Astrocyte (in vitro differentiated cells and primary cell): ENCODE measurements around the gene CRIM1. TPM values are rescaled to one million over a fixed set of nuclear protein-coding genes. Genes with fewer than 3 reads are reported as not detected.

Source experiments
- DNase-seq: peaks from one replicate; pipeline ENCODE4 v3.0.0-alpha.2; 2010; ENCODE audit warnings: low read depth
- FAIRE-seq: peaks from 2 replicates; lab custom pipeline; 2011; peaks lifted over from hg19 to GRCh38; lab: Jason Lieb, UNC
- H2AFZ ChIP-seq: 2 replicates; pipeline ENCODE4 v1.6.0; 2012; ENCODE audit warnings: low read depth, low read length, inconsistent platforms
- H3K27ac ChIP-seq: 2 replicates; pipeline ENCODE4 v1.5.1; 2011; ENCODE audit warnings: low read depth, low read length, inconsistent platforms
- H3K27me3 ChIP-seq: 2 replicates; pipeline ENCODE4 v1.6.0; 2011; ENCODE audit warnings: low read length, inconsistent platforms; ENCODE audit not compliant: insufficient read depth
- H3K36me3 ChIP-seq: 2 replicates; pipeline ENCODE4 v1.5.1; 2011; ENCODE audit warnings: low read length, inconsistent platforms; ENCODE audit not compliant: insufficient read depth
- H3K4me1 ChIP-seq: 2 replicates; pipeline ENCODE4 v1.5.1; 2011; ENCODE audit warnings: low read length, inconsistent platforms; ENCODE audit not compliant: insufficient read depth
- H3K4me2 ChIP-seq: 2 replicates; pipeline ENCODE4 v1.6.0; 2012; ENCODE audit warnings: low read length, inconsistent platforms
- H3K4me3 ChIP-seq: 2 replicates; pipeline ENCODE4 v1.5.1; 2011; ENCODE audit warnings: low read depth, mild to moderate bottlenecking, low read length, inconsistent platforms; ENCODE audit not compliant: insufficient read depth
- H3K79me2 ChIP-seq: 2 replicates; pipeline ENCODE4 v1.6.0; 2012; ENCODE audit warnings: mild to moderate bottlenecking, low read length, inconsistent platforms; ENCODE audit not compliant: insufficient read depth
- H3K9ac ChIP-seq: 2 replicates; pipeline ENCODE4 v1.6.0; 2012; ENCODE audit warnings: mild to moderate bottlenecking, low read length, inconsistent platforms
- H3K9me3 ChIP-seq: 2 replicates; pipeline ENCODE4 v1.5.1; 2012; ENCODE audit warnings: low read depth, mild to moderate bottlenecking, low read length, inconsistent platforms; ENCODE audit not compliant: insufficient read depth
- H4K20me1 ChIP-seq: 2 replicates; pipeline ENCODE4 v1.6.0; 2012; ENCODE audit warnings: low read length, inconsistent platforms; ENCODE audit not compliant: insufficient read depth
- H3K27ac Mint-ChIP-seq: one replicate; pipeline ENCODE4 v1.8.0; 2021; ENCODE audit warnings: mild to moderate bottlenecking, mixed read lengths; ENCODE audit not compliant: unreplicated experiment
- H3K27me3 Mint-ChIP-seq: one replicate; pipeline ENCODE4 v1.8.0; 2021; ENCODE audit warnings: low read depth, mixed read lengths; ENCODE audit not compliant: unreplicated experiment
- H3K36me3 Mint-ChIP-seq: one replicate; pipeline ENCODE4 v1.8.0; 2021; ENCODE audit warnings: low read depth, mixed read lengths; ENCODE audit not compliant: unreplicated experiment
- H3K4me1 Mint-ChIP-seq: one replicate; pipeline ENCODE4 v1.8.0; 2021; ENCODE audit warnings: low read depth, mixed read lengths; ENCODE audit not compliant: unreplicated experiment
- H3K4me3 Mint-ChIP-seq: one replicate; pipeline ENCODE4 v1.8.0; 2021; ENCODE audit warnings: mild to moderate bottlenecking, moderate library complexity, mixed read lengths; ENCODE audit not compliant: unreplicated experiment
- H3K9me3 Mint-ChIP-seq: one replicate; pipeline ENCODE4 v1.8.0; 2021; ENCODE audit warnings: mild to moderate bottlenecking, mixed read lengths; ENCODE audit not compliant: unreplicated experiment
- CTCF ChIP-seq: IDR thresholded peaks from 2 replicates; pipeline ENCODE4 v1.5.1; 2011; ENCODE audit warnings: low read depth, mild to moderate bottlenecking, inconsistent platforms, low read length, moderate library complexity; ENCODE audit not compliant: insufficient read depth
- EZH2 ChIP-seq: IDR thresholded peaks from 2 replicates; pipeline ENCODE4 v1.6.1; 2012; ENCODE audit warnings: mild to moderate bottlenecking, low read length, inconsistent platforms; ENCODE audit not compliant: insufficient read depth
- total RNA-seq: library from RNA; stranded (reverse); gene quantifications from 2 replicates; pipeline ENCODE4 v1.2.1, GENCODE V29; 2021

The CRIM1 gene
- total RNA-seq, 1 donor from 2014 or later, result 180 TPM

- Histone ChIP-seq H3K9ac (peak overlapping the region; percentile 80), H2AFZ (no peak overlapping the region), H3K27ac (peak overlapping the region; percentile 92), H3K9me3 (no peaks in the 10 kb centered on the region), H3K4me1 (peaks cover 69% of the 10 kb centered on the region), H4K20me1 (no peaks in the 10 kb centered on the region), H3K4me2 (peak overlapping the region; percentile 67), H3K79me2 (peaks cover 63% of the 10 kb centered on the region), H3K36me3 (peaks cover 36% of the 10 kb centered on the region), H3K4me3 (peak overlapping the region; percentile 15), H3K27me3 (no peaks in the 10 kb centered on the region)
- no peaks in the 10 kb centered on the region for H3K9me3 Mint-ChIP-seq
- peak overlapping the region; percentile 97 for H3K27ac Mint-ChIP-seq
- FAIRE-seq (peak; percentile 76), DNase-seq (peak; percentile 94)
- no peak overlapping the region for H3K4me3 Mint-ChIP-seq
- TF ChIP-seq EZH2 (no peak), CTCF (no peak)
- H3K4me1 Mint-ChIP-seq, result peaks cover 31% of the 10 kb centered on the region
- H3K36me3 Mint-ChIP-seq, result peaks cover 11% of the 10 kb centered on the region
- H3K27me3 Mint-ChIP-seq, result no peaks in the 10 kb centered on the region
These were observed 95.1 kb downstream of the CRIM1 start for GRCh38 chr2:36450466-36451196.

GRCh38 chr2:36451512-36451911 is 95.9 kb downstream of the CRIM1 start:
- Histone ChIP-seq H4K20me1 (no peaks in the 10 kb centered on the region), H3K4me2 (peak overlapping the region; percentile 67), H3K36me3 (peaks cover 29% of the 10 kb centered on the region), H3K9me3 (no peaks in the 10 kb centered on the region), H2AFZ (no peak overlapping the region), H3K27ac (peak overlapping the region; percentile 92), H3K4me3 (no peak overlapping the region), H3K9ac (peak overlapping the region; percentile 80), H3K4me1 (peaks cover 78% of the 10 kb centered on the region), H3K27me3 (no peaks in the 10 kb centered on the region), H3K79me2 (peaks cover 65% of the 10 kb centered on the region)
- Mint-ChIP-seq H3K4me3 (peak overlapping the region; percentile 12), H3K27ac (peak overlapping the region; percentile 97), H3K4me1 (peaks cover 24% of the 10 kb centered on the region), H3K36me3 (peaks cover 9% of the 10 kb centered on the region), H3K27me3 (no peaks in the 10 kb centered on the region), H3K9me3 (no peaks in the 10 kb centered on the region)
- DNase-seq (peak; percentile 83), FAIRE-seq (no peak)
- no peak for TF ChIP-seq CTCF
- TF ChIP-seq EZH2, result no peak

- TF ChIP-seq CTCF (no peak), EZH2 (no peak)
- Histone ChIP-seq H3K9me3 (no peaks in the 10 kb centered on the region), H4K20me1 (no peaks in the 10 kb centered on the region), H3K27me3 (no peaks in the 10 kb centered on the region), H3K36me3 (peaks cover 22% of the 10 kb centered on the region), H3K4me2 (peak overlapping the region; percentile 47), H3K79me2 (peaks cover 67% of the 10 kb centered on the region), H3K4me3 (no peak overlapping the region), H3K9ac (peak overlapping the region; percentile 26), H3K4me1 (peaks cover 82% of the 10 kb centered on the region), H3K27ac (peak overlapping the region; percentile 92), H2AFZ (no peak overlapping the region)
- H3K4me1 Mint-ChIP-seq, result peaks cover 26% of the 10 kb centered on the region
- H3K27me3 Mint-ChIP-seq, result no peaks in the 10 kb centered on the region
- no peaks in the 10 kb centered on the region for H3K9me3 Mint-ChIP-seq
- no peak overlapping the region for H3K4me3 Mint-ChIP-seq
- no peak overlapping the region for H3K27ac Mint-ChIP-seq
- DNase-seq (peak; percentile 69), FAIRE-seq (no peak)
- peaks cover 6% of the 10 kb centered on the region for H3K36me3 Mint-ChIP-seq
These were observed 96.7 kb downstream of the CRIM1 start for GRCh38 chr2:36452260-36452659.
